Cortex of kidney (tissue), 1 donor: Measurements from ENCODE around the gene PDX1.
"Not testable (repeated sequence)": the region's sequence is repeated elsewhere in the genome, so short reads cannot be mapped to it uniquely, and the experiment has no call there.

ENCODE experiments used
- DNase-seq: peaks from one replicate; lab custom pipeline; 2025; lab: John Stamatoyannopoulos, UW

Gene PDX1

DNA sequence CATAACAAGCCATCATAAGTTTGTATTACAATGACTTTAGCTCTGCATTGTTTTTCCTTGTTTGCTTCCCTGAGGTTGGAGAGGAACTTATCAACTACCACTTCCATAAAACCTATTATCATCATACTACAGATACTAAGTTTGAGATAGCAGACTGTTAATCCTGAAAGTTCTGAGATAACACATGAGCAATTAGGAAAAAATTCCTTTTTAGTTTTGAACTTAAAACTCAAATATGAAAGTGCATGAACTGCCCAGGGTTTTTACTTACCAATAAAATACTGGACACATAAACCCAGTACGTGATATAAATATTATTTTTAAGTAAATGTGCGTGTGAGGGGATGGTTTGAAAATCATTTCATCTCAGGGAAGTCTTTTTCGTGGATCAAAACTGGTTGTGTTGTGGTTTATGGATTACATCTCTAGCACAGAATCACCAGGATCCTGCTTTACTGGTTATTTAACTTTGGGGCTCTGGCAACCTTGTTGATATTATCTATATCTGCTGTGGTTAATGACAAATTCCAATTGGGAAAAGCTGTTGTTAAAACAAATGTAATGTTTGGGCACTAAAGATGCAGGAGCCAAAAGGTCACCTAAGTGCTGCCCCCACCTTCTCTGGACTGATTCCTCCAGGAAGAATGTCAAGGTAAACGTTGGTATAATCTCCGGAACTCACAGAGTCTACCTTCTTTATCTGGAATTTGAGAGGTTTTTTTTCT lies 36.9 kb downstream of the PDX1 start:
- DNase-seq: no peak

DNA sequence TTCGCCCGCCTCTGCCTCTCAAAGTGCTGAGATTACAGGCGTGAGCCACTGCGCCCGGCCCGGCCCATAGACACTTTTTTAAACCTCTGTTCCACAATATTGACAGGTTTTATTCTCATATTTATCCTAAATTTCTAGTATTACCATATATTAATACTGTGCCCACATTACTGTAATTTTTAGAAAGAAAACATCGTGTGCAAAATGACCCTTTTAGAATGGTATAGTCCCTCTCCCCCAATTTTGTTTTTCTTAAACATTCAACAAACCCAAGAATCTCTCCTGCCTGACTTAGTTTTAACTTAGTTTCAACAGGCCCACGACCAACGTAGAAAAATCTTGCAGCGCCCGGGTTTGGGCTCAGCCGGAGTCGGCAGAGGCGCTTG lies 40.2 kb downstream of the PDX1 start:
- DNase-seq: no peak

DNA sequence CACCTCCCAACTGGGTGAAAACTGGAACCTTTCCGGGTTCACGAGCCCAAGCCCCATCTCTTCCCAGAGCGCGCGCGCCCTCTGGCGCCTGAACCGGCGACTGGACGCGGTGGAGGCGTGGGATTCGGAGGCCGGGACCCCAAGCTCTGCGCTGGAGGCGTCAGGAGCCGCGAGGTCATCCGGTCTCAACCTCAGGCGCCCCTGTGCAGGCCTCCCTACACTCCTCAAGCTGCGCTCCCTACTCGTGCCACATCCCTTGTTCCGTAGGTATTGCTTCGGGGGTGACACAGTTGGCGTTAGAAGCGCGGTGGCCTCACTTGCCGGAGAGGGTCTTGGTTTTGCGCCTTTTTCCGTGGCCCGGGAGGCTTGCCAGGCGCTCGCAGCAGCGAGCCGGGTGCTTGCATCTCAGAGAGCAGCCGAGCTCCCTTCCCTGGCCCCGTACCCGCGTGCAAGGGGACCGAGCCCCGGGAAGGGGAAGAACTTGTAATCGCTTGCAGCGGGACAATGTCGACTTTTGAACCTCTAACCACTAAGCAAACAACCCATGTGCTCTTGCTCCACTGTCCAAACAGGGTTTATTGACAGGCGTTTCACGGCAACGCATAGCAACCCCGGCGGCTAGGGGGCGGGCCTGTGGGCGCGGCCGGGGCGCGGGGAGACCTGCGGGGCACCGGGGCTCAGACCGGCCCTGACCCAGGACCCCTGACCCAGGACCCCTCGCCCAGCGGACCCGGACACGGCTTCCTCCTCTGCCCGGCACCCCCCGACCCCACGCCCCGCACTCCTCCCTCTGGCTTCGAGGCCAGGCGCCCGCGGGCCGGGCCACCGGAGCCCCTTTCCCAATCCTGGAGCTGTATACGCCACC lies 40.8 kb downstream of the PDX1 start:
- DNase-seq: no peak

DNA sequence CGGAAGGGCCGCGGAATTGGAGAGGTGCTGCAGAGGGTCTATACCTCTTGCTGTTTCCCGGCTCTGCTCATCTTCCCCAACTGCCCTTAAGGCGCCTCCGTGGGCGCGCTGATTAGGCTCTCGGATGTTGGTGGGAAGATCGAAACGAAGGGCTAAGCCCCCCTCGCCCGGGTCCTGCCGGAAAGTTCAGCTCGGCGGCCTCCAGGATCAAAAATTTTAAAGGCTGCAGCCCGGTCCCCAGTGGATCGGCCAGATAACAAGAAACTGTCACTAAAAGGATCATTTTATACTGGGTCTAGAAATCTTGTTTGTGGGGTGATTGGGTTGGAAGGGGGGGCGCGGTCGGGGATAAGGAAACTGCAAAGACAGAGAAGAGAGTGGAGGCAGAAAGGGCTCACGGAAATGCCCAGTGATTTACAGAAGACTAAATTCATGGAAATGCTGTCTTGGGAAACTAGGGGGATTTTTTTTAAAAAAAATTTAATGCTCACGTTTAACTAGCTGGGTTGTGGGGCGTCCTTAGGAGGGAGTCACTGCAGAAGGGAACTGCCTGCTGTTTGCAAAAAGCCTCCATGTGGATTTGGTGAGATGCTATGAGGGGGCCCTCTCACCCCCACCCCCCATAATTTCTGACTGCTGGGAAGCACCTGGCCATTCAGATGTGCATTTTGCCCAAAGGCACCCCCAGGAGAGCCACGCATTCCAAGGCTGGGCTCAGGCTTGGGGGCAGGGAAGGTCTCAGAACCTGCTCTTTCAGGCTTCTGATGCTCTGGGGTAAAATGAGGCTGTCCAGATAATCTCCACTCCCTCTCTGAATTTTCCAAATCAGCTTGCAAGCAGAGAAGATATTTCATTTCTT lies 41.7 kb downstream of the PDX1 start:
- DNase-seq: no peak

- no peak for DNase-seq
These were observed 42.5 kb downstream of the PDX1 start for GRCh38 chr13:27962128-27962841.

- DNase-seq: no peak
These were observed 43.2 kb downstream of the PDX1 start for GRCh38 chr13:27962982-27963381.

DNA sequence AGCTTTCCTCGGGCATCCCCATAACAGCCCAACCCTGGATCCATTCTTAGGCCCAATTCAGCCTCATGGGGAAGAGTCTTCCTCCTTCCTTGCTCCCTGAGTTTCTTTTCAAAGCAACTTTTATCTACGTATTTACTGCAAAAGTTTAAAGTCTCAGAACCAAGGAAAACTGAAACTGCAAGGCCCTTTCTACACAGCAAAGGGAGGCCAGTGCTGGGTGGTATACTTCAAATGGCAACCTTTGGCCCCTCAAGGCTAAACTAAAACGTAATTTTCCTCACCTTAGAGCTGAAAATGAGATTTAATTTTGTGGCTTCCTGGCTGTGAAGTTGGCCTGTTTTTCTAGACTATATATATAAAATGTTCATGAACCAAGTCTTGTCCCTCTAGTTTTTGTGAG lies 43.7 kb downstream of the PDX1 start:
- no peak for DNase-seq

- not testable (repeated sequence) for DNase-seq
These were observed 44.4 kb downstream of the PDX1 start for GRCh38 chr13:27964206-27964605.

DNA sequence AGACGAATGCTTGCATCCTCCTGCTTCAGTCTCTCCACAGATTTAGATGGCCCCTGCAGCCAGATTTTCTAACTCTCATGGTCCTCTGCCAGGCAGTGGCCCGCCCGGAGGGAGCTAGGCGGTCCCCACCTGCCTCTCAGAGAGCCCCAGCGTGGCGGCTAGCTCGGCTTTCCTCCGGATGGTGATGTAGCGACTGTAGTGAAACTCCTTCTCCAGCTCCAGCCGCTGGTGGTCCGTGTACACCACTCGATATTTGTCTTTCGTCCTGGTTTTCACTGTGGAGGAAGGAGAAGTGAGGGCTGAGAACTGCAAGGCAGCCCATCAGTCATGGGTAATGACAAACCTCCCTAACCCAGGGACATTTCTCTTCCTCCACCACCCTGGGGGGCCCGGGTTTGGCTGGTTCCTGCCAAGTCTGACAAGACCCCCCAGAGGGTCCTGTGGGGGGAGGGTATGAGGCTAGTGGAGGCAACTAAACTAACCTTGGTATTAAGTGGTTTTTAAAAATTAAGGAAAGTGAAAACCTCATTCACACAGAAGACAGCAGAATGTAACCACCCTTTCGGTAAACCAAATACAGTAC lies 45.0 kb downstream of the PDX1 start:
- DNase-seq: no peak

DNA sequence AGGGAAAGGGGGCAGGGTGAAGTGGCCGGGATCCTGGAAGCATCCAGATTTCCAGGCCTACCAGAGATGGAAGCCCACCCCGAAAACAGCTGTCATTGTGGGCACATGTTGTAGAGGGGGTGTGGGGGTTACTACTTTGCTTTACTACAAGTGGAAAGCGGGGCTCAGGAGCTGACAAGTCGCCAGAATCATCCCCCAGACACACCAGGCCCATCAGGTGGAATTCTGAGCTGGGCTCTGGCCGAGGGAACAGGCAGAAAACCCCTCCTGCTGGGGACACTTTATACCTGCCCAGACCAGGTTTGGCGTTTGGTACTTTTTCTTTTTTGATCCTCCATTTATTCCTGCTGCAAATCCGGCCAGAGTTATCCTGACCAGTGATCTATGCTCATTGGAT lies 45.5 kb downstream of the PDX1 start:
- DNase-seq: no peak

DNA sequence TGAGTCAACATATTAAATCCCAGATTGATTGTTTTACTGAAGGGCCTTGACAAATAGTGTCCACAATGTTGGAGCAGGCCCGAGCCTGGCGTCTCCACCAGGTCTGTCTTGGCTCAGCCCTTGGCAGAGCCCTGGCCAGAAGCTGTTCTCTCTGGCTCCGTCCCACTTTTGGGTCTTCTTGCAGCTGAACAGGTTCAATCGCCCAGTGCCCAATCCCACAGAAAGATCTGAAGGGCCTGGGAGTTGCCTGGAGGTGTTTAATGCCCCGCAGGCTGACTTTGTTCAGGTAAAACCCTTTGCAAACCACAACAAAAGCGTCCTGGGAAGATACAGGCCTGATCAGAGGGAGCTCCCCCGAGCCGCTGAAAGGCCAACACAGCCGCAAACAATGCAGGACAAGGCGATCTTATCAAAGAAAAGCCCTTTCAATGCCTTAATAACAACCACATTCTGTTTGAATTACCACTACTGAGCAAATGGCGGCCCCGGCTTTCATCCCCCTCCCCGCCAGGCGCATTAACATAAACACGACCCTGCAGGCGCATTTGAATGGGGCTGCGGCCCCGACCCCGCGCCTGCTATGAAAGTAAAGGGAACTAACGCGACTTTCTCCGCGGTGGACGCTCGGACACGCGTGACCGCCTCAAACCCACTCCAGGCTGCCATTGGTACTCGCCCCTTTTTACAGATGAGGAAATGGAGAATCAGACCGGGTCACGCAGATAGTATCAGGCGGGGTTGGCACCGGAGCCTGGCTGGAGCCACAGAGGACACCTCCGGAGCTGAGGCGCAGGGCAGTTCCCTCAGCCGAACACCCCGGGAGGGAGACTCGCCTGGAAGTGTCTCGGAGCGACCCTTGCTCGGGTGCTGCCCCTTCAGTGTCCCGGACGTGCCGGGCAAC lies 46.2 kb downstream of the PDX1 start:
- DNase-seq: no peak

- no peak for DNase-seq
These were observed 46.9 kb downstream of the PDX1 start for GRCh38 chr13:27966641-27967202.

GRCh38 chr13:27967203-27967735 lies 47.5 kb downstream of the PDX1 start:
- DNase-seq: no peak

GRCh38 chr13:27967736-27968315 lies 48.0 kb downstream of the PDX1 start:
- no peak for DNase-seq

DNA sequence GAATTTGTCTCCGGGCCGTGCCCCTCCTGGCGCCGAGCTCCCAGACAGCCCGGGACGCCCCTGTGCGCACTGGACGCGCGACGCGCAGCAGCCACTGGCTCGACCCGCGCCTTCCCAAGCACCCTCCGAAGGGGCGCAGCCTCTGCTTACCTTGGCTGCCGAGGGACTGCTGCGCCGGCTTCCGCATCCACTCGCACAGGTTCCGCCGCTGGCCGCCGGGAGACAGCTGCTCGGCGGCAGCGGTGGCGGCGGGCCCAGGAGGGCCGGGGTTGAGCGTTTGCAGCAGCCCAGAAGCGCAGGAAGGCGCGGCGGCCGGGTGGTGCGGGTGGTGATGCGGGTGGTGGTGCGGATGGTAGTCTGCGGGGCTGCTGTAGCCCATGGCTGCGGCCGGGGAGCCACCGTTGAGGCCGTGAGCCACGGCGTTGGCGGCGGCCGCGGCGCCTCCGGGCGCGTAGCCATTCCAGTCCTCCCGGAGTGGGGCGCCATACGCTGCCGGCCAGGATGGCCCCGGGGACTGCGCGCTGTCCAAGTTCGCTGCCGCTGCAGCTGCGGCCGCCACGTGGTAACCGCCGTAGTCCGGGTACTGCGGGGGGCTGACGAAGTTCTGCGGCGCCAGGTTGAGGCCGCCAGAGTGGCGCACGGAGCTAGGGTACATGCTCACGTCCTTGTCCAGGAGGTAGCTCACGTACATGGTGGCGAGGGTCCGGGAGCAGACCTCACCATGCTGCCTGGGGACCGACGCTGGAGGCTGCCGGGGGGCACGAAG lies 48.7 kb downstream of the PDX1 start:
- DNase-seq: no peak

DNA sequence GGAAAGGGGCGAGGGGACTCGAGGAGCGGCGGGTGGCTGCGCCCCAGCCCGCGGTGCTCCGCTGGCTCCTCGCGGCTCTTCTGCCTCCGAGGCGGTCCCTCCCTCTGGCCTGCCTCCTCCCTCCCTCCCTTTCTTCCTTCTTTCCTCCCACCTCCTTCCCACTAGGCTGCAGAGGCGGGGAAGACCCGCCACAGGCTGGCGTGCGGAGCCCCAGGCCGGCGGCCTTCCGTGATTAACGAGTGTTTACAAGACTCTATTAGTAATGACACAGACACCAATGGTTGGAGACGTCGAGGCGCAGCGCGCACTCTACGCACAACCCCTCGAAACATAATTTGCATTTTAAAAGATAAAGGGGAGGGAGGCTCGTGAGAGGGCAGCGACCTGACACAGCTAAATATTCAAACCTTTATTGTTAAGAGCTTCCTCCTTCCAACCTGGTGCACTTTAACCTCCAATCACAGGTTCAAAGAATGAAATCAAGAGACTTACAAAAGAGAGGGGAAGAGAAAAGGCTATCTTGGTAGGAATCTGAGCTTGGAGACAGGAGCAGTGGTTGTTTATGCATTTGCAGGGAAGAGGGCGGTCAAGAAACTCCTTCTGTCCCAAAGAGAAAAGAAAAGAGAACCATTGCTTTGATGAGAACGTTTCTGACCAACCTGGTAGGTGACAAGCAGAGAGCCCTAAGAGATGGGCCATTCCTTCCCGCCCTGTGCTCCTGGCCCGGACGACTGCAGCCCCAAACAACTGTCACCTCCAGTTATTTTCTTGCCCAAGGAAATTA lies 49.5 kb downstream of the PDX1 start, which contains the start of gene CDX2:
TSS of gene CDX2 (minus strand) at position 234 of the 784 bp plus-strand sequence. CDS start 309 bp downstream, outside the sequence.
- DNase-seq: no peak

GRCh38 chr13:27969866-27970229 lies 50.0 kb downstream of the PDX1 start:
- DNase-seq: no peak
